Measurements from ENCODE around the gene METRN.
A peak's percentile ranks its signal among the peaks of the same experiment; 100 is the strongest.

Gene METRN

DNA sequence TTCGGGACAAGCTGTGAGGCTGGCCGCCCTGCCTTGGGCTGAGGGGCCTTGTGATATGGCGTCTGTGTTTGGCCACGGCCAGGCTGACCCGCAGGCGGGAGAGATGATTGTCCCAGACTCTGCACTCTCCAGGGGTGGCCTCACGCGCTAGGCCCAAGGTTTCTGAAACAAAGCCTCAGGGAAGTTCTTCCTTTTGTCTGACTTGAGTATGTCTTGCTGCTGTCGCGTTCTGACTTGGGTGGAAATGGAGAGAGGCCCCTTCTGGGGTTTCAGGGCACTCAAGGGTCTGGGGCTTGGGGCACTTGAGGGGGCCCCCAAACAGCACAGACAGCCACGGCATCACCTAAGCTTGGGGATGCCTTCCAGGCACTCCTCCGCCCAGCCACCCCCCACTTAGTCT is 3.8 kb upstream of the METRN start:
- no peak for DNase-seq

DNA sequence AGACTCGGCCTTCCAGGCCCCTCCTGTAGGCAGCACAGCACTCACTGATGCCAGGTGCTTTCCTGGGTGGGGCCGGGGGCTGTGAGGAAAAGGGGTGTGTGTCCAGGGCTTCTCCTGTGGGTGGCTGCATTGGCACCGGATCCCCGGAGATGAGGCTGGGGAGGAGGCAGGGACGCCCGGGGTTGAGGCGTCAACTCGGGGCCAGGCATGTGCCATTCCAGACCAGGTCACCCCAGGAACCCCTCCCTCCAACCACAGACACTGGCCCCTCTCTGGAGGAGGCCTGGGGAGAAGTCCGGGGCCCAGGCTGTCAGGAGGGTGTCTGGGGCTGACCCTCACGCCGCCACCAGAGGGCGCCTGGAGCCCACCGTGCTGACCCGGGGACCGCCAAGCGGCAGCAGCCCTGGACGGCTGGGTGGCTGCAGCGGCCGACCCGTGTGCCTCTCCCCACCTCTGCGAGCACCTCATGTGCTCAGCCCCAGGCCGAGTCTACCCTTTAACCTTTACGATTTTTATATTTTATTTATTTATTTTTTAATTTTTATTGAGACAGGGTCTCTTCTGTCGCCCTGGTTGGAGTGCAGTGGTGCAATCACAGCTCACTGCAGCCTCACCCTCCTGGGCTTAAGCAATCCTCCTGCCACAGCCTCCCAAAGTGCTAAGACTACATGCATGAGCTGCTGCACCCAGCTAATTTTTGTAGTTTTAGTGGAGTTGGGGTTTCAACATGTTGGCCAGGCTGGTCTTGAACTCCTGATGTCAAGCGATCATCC is 3.2 kb upstream of the METRN start:
- peak; percentile 66 for DNase-seq

DNA sequence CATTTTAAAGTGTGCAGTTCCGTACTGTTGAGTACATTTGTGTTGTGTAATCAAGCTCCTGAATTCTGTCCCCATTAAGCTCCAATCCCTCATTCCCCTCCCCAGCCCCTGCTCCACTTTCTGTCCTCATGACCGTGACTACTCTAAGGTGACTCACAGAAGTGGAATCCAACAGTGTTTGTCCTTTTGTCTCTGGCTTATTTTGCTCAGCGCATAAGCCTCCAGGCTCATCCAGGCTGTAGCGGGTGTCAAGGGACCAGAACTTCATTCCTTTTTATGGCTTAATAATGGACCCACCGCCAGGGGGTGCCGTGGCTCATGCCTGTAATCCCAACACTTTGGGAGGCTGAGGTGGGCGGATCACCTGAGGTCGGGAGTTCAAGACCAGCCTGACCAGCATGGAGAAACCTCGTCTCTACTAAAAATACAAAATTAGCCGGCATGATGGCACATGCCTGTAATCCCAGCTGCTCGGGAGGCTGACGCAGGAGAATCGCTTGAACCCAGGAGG is 2.1 kb upstream of the METRN start:
- DNase-seq = peak; percentile 97

DNA sequence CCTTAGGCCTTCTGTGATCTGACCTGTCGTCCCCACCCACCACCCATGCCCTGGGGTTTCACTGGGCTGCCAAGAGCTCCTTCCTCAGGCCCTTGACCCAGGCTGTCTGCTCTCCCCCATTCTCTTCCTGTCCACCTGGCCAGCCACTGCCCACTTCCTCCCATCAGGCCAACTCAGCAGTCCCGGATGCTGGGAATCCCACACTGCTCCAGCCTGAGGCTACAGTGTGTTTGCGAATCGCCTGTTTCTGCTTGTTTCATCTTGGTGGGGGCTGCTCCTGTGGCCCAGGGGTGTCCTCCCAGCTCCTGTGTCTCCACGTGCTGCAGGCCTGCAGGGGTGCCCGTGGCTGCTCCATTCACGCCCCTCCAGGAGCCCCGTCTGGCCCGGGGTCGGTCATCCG is 839 bp upstream of the METRN start:
- peak; percentile 54 for DNase-seq

DNA sequence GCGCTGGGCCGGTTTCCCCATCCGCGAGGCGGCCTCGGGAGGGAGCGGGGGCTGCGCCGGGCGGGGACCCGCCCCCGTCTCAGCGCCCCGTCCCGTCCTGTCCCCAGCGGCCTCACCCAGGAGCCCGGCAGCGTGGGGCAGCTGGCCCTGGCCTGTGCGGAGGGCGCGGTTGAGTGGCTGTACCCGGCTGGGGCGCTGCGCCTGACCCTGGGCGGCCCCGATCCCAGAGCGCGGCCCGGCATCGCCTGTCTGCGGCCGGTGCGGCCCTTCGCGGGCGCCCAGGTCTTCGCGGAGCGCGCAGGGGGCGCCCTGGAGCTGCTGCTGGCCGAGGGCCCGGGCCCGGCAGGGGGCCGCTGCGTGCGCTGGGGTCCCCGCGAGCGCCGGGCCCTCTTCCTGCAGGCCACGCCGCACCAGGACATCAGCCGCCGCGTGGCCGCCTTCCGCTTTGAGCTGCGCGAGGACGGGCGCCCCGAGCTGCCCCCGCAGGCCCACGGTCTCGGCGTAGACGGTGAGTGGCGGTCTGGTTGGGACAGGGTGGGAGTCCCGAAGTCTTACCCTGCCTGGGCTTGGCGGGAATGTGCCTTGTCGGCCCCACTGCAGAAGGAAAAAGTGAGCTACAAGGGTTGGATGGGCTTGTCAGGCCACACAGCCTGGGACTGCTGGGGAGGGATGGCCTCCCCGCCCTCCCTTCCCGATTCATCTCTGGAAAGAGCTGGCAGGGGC is 720 bp downstream of the METRN start:
- peak; percentile 38 for DNase-seq

DNA sequence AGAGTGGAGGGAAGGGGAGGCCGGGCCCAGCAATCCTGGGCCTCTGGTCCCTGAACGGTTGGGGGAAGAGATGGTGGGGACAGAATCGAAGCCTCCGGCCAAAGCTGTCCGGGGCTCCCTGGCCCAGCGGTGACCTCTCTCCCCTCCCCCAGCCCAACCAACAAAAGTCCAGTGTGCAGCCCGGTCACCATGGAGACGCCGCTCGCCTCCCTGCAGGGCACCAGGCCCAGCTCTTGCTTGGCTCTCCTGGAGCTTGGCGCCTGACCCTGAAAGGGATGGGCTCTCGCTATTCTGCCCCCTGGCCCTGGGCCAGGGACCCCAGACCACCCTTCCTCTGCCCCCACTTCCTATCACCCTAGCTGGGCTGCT is 1.3 kb downstream of the METRN start:
- DNase-seq = peak; percentile 51

DNA sequence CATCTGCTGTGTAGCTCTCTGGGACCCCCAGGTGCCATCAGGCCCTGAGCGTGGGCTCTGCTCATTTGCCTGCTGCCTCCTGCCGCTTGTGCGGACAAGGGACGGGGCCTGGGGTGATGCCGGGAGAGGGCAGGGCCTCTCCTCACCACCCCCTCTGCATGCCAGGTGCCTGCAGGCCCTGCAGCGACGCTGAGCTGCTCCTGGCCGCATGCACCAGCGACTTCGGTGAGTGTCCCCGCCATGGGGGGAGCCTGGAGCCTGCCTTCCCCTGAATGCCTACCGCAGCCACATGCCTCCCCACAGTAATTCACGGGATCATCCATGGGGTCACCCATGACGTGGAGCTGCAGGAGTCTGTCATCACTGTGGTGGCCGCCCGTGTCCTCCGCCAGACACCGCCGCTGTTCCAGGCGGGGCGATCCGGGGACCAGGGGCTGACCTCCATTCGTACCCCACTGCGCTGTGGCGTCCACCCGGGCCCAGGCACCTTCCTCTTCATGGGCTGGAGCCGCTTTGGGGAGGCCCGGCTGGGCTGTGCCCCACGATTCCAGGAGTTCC is 1.9 kb downstream of the METRN start:
- no peak for DNase-seq

DNA sequence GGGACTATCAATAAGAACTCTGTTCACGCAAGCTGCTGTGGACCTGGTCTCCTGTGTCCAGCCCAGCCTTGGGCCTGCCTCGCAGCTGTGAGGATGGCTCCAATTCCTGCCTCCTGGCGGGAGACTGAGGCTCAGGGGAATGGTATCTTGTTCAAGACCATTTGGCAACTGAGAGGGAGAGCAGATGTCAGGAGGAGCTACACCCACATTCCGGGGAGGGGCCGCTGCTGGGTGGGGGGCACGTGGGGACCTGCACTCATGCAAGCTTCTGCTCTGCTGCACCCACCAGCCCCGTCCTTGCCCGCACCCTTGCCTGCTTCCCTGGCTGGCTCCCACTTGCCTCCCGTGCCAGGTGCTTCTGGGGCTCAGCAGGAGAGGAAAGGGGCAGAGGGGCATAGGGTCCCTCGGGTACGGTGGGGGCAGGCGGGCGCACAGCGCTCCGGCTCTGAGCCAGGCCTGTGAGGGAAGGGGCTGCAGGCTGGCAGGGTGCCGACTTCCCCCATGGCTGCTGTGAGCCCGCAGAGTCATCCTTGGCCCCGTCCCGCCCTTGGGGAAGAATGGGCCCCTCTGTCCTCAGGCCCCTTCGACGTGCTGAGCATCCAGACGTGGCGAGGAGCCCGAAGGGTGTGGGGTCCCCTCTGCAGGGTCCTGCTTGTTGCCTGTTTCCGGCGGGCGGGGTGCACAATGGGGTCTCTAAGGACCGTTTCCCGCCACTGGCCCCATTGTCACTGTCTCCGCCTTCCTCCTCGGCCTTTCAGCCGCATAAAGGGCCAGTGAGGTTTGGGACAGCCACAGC is 2.7 kb downstream of the METRN start:
- no peak for DNase-seq

DNA sequence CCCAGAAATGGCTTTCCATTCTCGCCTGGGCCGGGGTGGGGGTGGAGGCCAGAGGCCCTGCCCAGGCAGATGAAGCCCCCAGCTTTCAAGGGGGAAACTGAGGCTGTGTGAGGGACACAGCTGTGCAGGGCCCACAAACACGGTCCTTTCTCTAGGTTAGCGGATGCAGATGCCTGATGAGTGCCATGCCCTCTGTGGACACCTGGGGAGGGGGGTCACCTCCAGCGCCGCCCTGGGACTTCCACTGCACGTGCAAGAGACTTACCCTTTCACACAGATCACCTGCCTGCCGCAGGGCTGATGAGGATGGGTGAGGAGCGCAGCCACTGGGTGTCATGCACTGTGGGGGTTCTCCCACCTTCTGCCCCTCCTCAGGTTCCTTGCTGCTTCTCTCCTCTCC is 3.5 kb downstream of the METRN start:
- no peak for DNase-seq

DNA sequence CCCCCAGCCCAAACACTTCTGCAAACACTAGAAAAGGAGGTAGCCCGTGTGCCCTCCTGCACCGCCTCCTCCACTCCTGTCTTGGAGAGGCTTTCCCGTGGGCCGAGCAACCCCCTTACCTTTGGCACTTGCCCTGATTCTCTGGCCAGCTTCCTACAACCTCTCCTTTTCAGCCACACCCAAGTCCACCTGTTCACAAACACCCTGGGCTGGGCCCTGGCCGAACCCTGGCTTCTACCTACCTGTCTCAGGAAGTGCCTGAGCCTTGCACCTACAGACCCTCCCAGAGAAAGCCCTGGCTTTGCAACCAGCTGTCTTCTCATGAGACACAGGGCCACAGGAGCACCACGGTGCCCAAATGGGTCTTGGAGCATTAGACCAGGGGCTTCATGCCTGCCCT is 4.0 kb downstream of the METRN start:
- DNase-seq = no peak

DNA sequence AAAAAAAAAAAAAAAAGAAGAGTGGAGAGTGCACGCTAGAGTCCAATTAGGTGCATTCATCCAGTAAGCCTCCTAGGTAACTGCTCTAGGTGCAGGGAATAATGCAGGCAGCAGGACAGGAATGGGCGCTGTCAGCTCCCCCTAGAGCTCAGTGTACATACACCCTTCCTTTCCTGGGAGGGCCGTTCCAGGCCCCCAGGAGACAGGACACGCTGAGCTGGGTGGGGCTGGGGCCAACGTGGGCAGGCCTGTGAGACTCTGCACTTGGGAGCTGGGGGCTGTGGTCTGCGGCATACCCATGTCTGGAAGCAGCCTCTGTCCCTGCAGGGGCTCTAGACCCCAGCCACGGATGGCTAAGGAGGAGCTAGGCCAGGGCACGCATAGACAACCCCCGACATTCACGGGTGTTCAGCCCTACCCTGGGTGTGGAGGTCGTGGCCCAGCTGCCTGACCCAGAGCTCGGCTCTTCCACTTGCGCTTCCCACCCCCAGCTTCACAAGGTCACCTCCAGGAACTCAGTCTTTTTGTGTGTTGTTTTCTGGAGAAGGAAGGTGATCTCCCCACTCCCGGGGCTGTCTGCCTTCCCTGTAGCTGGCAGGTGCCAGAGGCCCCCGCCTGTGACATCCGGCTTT is 5.0 kb downstream of the METRN start:
- DNase-seq = peak; percentile 32

DNA sequence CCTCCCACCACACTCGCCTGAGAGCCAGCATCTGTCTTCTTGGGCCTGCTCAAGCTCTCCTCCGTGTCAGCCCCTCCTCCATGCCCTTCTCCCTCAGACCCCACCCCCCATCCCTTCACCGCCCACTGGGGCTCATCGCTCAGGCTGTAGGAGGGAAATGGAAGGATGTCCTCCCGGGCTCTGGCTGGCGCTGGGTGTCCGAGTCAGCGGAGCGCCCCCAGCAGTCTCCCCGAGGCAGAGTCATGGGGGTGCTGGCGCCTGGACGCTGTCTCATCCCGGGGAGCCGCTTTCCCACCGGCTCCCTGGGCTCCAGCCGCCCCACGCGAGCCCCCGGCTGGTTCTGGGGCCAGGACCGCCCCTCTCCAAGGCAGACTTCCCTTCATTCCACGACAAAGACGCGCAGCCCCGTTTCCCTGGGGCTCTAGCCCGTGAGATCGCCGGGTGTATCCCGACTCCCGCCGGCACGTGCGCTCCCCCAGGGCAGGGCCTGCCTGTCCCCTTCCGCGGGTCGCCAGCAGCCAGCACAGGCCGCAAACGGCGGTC is 5.6 kb downstream of the METRN start:
- peak; percentile 88 for DNase-seq

DNA sequence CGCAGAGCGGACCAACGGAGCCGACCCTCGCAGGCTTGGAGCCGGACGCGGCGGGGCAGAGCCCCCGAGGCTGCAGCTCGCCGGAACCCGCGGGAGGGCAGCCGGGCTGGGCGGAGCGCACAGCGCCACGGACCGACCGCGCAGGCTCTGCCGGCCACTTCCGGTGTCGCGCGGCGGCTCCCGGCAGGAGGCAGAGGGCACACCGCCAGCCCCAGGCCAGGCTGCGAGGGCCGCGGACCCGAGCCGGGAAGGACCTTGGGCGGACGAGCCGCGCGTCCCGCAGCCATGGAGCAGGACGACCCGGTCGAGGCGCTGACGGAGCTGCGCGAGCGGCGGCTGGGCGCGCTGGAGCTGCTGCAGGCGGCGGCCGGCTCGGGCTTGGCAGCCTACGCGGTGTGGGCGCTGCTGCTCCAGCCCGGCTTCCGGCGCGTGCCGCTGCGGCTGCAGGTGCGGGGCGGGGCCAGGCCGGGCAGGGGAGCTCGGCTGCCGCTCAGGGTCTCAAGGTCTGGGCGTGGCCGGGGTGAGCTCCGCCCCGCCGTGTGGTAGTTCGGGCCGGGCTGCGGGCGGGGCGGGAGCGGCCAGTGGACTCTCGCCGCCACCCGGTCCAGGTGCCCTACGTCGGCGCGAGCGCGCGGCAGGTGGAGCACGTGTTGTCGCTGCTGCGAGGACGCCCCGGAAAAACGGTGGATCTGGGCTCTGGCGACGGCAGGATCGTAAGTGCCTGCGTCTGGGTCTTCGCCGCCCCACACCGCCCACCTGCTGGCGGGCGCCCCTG is 6.3 kb downstream of the METRN start, which contains the start of gene ANTKMT:
TSS of gene ANTKMT (plus strand) at position 157 of the 775 bp plus-strand sequence. CDS start at position 286, 129 bp downstream.
- DNase-seq = peak; percentile 79

DNA sequence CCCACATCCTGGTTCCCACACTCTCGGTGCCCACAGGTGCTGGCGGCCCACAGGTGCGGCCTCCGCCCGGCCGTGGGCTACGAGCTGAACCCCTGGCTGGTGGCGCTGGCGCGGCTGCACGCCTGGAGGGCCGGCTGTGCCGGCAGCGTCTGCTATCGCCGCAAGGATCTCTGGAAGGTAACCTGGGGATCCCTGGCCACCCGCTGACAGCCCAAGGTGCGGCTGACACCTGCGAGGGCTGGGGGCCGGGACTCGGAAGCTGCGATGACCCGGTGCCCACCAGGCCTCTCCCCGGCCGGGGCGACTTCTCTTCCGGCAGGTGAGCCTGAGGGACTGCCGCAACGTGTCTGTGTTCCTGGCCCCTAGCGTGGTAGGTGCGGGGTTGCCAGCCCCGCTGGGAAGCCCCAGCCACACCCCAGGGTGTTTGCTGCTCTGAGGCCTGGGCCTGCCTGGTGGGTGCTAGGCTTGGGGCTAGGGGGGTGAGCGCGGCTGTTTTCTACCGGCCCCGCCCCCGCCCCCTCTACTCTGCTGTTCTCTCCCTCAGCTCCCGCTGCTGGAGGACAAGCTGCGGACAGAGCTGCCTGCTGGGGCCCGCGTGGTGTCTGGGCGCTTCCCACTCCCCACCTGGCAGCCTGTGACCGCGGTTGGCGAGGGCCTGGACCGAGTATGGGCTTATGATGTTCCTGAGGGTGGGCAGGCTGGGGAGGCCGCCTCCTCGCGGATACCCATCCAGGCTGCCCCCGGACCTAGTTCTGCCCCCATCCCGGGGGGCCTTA is 7.0 kb downstream of the METRN start:
- no peak for DNase-seq

DNA sequence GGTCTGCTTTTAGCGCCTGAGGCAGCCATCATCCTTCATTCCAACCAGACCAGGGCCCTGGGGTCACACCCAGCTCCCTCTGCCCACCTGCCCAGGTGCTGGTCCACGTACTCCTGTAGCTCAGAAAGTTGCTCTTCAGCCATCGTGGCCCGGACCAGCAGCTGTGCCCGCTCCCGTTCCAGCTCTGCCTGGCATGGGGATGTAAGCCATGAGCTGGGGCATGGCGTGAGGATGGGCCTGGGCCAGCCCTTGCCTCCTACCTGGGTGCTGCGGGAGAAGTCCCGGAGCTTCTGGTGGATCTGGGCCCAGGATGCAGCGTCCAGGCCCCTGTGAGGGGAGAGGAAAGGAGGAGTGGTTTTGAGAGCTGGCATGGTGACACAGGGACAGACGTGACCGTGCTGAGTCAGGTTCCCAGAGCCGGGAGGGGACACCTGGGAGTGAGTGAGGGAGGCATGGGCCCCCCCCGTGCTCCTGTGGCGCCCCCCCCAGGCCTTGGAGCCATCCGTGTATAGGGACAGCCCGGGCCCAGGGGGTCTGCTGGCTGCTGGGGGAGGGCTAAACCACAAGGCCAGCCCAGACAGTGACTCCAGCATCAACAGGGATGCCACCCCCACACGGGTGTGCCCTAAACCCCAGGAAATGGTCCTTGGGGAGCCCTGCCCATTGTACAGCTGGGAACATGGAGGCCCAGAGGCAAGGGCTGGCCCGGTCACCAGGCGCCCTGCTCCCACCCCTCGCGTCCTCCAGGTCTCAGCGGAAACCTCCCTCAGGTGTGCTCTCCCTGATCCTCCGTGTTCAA is 8.1 kb downstream of the METRN start:
- no peak for DNase-seq

DNA sequence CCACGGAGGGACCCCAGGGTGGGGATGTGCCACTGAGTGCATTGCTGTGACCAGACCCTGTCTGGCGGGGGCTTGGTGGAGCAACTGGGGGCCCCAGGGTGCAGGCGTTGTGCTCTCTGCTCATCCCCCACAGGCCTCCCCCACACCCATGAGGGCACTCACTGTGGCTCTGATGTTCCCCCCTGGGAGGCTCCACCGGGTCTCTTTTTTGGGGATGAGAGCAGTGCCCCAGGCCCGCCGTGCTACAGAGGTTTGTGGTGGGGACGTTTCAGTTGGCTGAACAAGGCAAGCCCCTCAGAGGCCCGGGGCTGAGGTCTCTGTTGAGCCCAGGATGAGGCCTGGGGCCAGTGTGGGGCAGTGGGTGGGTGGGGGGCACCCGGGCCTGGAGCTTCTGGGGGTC is 8.8 kb downstream of the METRN start:
- DNase-seq = no peak

DNA sequence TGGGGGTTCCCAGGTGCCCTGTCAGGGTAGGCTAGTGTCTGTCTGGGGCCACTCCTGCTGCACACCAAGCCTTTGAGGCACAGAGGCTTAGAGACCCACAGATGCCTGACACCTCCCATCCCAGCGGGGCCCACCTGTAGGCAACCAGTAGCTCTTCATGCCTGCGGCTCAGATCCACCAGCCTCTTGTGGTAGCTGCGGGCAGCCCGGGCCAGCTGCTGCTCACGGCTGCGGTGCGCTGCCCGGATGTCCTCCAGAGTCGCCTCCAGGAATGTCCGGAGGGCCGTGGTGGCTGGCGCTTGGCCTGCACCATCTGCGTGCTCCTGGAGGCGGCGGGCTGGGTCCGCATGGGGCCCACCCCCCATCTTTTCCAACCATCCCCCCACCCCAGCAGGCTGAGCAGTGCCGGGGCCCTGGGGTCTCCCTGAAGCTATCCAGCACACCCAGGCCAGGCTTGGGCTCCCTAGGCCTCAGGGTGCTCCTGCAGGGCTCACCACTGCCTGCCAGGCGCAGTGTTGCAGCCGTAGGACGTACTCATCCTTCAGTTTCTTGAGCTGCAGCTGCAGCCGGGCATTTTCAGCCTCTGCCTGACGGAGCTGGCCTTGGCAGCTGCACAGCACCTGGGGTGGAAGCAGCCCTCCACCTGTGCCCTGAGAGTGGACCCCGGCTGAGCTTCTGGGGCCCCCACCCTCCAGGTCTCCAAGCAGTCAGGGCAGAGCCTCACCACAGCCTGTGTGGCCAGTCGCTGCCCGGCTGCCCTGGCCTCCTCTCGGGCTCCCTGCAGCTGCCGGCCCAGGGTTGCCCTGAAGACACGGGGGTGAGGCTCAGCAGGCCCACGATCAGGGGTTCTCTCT is 9.5 kb downstream of the METRN start:
- no peak for DNase-seq

DNA sequence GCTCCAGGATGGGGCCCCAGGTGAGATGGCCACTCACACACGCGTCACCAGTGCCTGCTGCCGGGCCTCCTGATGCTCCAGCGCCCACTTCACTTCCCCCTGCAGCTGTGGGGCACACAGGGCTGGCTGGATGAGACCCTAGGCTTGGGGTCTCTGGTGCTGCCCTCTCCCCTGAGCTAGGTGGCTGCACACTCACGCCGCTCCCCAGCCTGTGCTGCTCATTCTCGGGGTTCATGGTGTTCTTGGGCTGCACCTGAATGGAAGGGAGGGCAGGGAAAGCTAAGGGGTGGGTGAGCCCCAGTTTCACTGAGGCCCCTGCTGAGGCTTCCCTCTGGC is 10.1 kb downstream of the METRN start:
- DNase-seq = no peak

Measured in EL (cell line).